Fibroblast of pulmonary artery (primary cell): ENCODE measurements around the gene PABPC3.

Experiments used
- DNase-seq: peaks from one replicate; pipeline ENCODE4 v3.0.0-alpha.2; 2010; ENCODE audit warnings: low read depth
- H3K4me3 ChIP-seq: replicated peaks from 2 replicates; pipeline ENCODE4 v1.5.1; 2011; ENCODE audit warnings: low read depth, mild to moderate bottlenecking, control low read depth, low read length, moderate library complexity
- CTCF ChIP-seq: IDR thresholded peaks from 2 replicates; pipeline ENCODE4 v1.5.1; 2011; ENCODE audit warnings: mild to moderate bottlenecking, control low read depth, low read length, inconsistent platforms; ENCODE audit errors: missing control alignments

The PABPC3 gene

GRCh38 chr13:25095851-25096453 is at the start of gene PABPC3:
Gene PABPC3 (plus strand): TSS chr13:25096136. CDS start chr13:25096199, 63 bp downstream.
- DNase-seq = peak; percentile 5
- TF ChIP-seq CTCF = no peak
- H3K4me3 ChIP-seq = peak within 1 kb of the TSS; percentile 34

- peak overlapping the region; percentile 45 for H3K4me3 ChIP-seq
- no peak for TF ChIP-seq CTCF
- no peak for DNase-seq
Observed at GRCh38 chr13:25046274-25046984, 49.5 kb upstream of the PABPC3 start.

GRCh38 chr13:25046985-25047511 is 48.9 kb upstream of the PABPC3 start:
- peak; percentile 8 for DNase-seq
- peak overlapping the region; percentile 45 for H3K4me3 ChIP-seq
- no peak for TF ChIP-seq CTCF

GRCh38 chr13:25051065-25051464 is 44.9 kb upstream of the PABPC3 start:
- no peak for TF ChIP-seq CTCF
- H3K4me3 ChIP-seq = no peak overlapping the region
- DNase-seq = no peak

GRCh38 chr13:25059166-25059565 is 36.8 kb upstream of the PABPC3 start:
- DNase-seq = no peak
- H3K4me3 ChIP-seq = no peak overlapping the region
- TF ChIP-seq CTCF = no peak

GRCh38 chr13:25059958-25060357 is 36.0 kb upstream of the PABPC3 start:
- H3K4me3 ChIP-seq = no peak overlapping the region
- TF ChIP-seq CTCF = no peak
- DNase-seq = no peak
